Activated CD4-positive, alpha-beta T cell treated with anti-CD3 and anti-CD28 coated beads, Interleukin-2, amount 50 U/mL, for 48 hours (primary cell): ENCODE measurements around the gene FLACC1.

ENCODE experiments used
- DNase-seq, 2 experiments: peaks; one replicate each; pipeline ENCODE4 v3.0.0-alpha.2; 2020

Gene FLACC1

GRCh38 chr2:201249889-201250288 is 107.3 kb downstream of the FLACC1 start:
- DNase-seq = no peak

GRCh38 chr2:201248288-201248844 is 108.8 kb downstream of the FLACC1 start:
- DNase-seq = no peak

GRCh38 chr2:201246280-201246679 is 110.9 kb downstream of the FLACC1 start:
- no peak for DNase-seq

- DNase-seq = no peak
Measured at GRCh38 chr2:201244829-201245228, 112.3 kb downstream of the FLACC1 start.

GRCh38 chr2:201242571-201243277 is 114.4 kb downstream of the FLACC1 start:
- no peak for DNase-seq

- peak; percentile 40 to 56 for DNase-seq
Measured at GRCh38 chr2:201239167-201239935, 117.8 kb downstream of the FLACC1 start.
